Activated CD4-positive, CD25-positive, alpha-beta regulatory T cell treated with anti-CD3 and anti-CD28 coated beads, Interleukin-2, amount 50 U/mL, for 16 hours (primary cell): ENCODE data around the gene OR4X2.
"Not testable (repeated sequence)": the region's sequence is repeated elsewhere in the genome, so short reads cannot be mapped to it uniquely, and the experiment has no call there.

ENCODE experiments used
- DNase-seq: peaks from one replicate; pipeline ENCODE4 v3.0.0-alpha.2; 2020; ENCODE audit warnings: low read depth, low spot score

OR4X2 gene

GRCh38 chr11:48244804-48245203, at the start of gene OR4X2:
Gene OR4X2 (plus strand): TSS chr11:48245104. CDS start chr11:48245104, 0 bp downstream.
- no peak for DNase-seq

- no peak for DNase-seq
Measured at GRCh38 chr11:48207881-48208280, 37.0 kb upstream of the OR4X2 start.

GRCh38 chr11:48210052-48210451, 34.9 kb upstream of the OR4X2 start:
- no peak for DNase-seq

GRCh38 chr11:48216510-48216909, 28.4 kb upstream of the OR4X2 start, which contains the start of gene OR4B1:
Gene OR4B1 (plus strand): TSS chr11:48216810. CDS start chr11:48216810, 0 bp downstream.
- no peak for DNase-seq

- no peak for DNase-seq
Measured at GRCh38 chr11:48228761-48229160, 16.1 kb upstream of the OR4X2 start.

- not testable (repeated sequence) for DNase-seq
Measured at GRCh38 chr11:48230057-48230456, 14.8 kb upstream of the OR4X2 start.

GRCh38 chr11:48237727-48238126, 7.2 kb upstream of the OR4X2 start:
- no peak for DNase-seq

GRCh38 chr11:48242501-48242900, 2.4 kb upstream of the OR4X2 start:
- no peak for DNase-seq

- no peak for DNase-seq
Measured at GRCh38 chr11:48248902-48249301, 4.0 kb downstream of the OR4X2 start.

GRCh38 chr11:48261600-48261999, 16.7 kb downstream of the OR4X2 start:
- no peak for DNase-seq

GRCh38 chr11:48263423-48263911, 18.6 kb downstream of the OR4X2 start, which contains the start of gene OR4X1:
Gene OR4X1 (plus strand): TSS chr11:48263861. CDS start chr11:48263861, 0 bp downstream.
- no peak for DNase-seq

GRCh38 chr11:48270621-48271020, 25.7 kb downstream of the OR4X2 start:
- no peak for DNase-seq

GRCh38 chr11:48272606-48273005, 27.7 kb downstream of the OR4X2 start:
- DNase-seq: no peak
